Activated CD4-positive, alpha-beta memory T cell treated with anti-CD3 and anti-CD28 coated beads, Interleukin-2, amount 10 ng/mL, durations not matched to agents 7 days and 5 days (primary cell): ENCODE results near the gene IMMP2L. TPM values are rescaled to one million over a fixed set of nuclear protein-coding genes. Genes with fewer than 3 reads are reported as not detected.

Source experiments
- CTCF ChIA-PET: fragments of 350-600 bp; sonication (Branson Sonifier 250); formaldehyde crosslinking; loops from one replicate; lab custom pipeline; 2021; ENCODE audit warnings: antibody characterized with exemption, inconsistent platforms; lab: Charles Lee
- POLR2A ChIA-PET: fragments of 350-600 bp; sonication (Branson Sonifier 250); formaldehyde crosslinking; loops from one replicate; lab custom pipeline; 2021; ENCODE audit warnings: antibody characterized with exemption; lab: Charles Lee
- DNase-seq: peaks from one replicate; pipeline ENCODE4 v3.0.0-alpha.2; 2020
- H3K27ac Mint-ChIP-seq: one replicate; pipeline ENCODE4 v1.8.0; 2021; ENCODE audit warnings: mild to moderate bottlenecking, mixed read lengths
- H3K27me3 Mint-ChIP-seq: one replicate; pipeline ENCODE4 v1.8.0; 2021; ENCODE audit warnings: mixed read lengths
- H3K36me3 Mint-ChIP-seq: one replicate; pipeline ENCODE4 v1.8.0; 2021; ENCODE audit warnings: low read depth, mixed read lengths
- H3K4me1 Mint-ChIP-seq: one replicate; pipeline ENCODE4 v1.8.0; 2021; ENCODE audit warnings: mixed read lengths
- H3K4me3 Mint-ChIP-seq: one replicate; pipeline ENCODE4 v1.8.0; 2021; ENCODE audit warnings: mild to moderate bottlenecking, mixed read lengths
- H3K9me3 Mint-ChIP-seq: one replicate; pipeline ENCODE4 v1.8.0; 2021; ENCODE audit warnings: mixed read lengths
- total RNA-seq, 2 experiments: library from RNA; stranded (reverse); gene quantifications; one replicate each; pipeline ENCODE4 v1.2.3, GENCODE V29; 2021

Gene IMMP2L
- total RNA-seq, 2 experiments from 2014 or later: 5.9 to 7.6 TPM

DNA sequence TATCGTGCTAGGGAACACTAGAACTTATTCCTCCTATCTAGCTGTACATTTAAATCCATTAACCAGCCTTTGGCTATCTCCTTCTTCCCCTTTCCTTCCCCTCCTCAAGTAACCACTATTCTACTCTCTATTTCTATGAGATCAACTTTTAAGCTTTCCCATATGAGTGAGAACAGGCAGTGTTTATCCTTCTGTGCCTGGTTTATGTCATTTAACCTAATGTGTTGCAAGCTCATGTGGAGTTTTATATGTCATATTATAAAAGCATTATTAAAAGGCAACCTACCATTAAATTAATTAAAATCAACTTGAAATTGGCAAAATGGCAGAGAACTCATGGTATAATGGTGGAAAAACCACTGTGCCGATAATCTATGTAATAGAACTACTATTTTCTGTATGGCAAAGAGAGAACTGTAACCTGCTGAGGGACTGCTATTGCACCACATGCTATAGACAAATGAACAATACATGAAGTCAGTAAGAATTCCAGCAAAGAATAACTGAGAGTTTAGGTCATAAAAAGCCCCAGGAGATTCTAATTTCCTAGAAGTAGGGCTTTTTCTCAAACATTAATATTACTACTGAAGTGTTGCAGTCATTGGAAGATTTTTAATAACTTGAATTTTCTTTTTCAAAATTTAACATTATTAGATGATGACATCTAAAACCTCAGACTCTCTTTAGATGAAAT, 389.6 kb downstream of the IMMP2L start:
- DNase-seq: no peak
- Mint-ChIP-seq H3K9me3 (no peaks in the 10 kb centered on the region), H3K36me3 (no peaks in the 10 kb centered on the region), H3K27me3 (no peaks in the 10 kb centered on the region), H3K4me1 (peaks cover 7% of the 10 kb centered on the region), H3K4me3 (no peak overlapping the region), H3K27ac (no peak overlapping the region)
- ChIA-PET POLR2A (no interaction called here), CTCF (no interaction called here)

- POLR2A ChIA-PET: no interaction called here
- no peak for DNase-seq
- Mint-ChIP-seq H3K36me3 (no peaks in the 10 kb centered on the region), H3K4me3 (no peak overlapping the region), H3K27ac (no peak overlapping the region), H3K27me3 (no peaks in the 10 kb centered on the region), H3K9me3 (no peaks in the 10 kb centered on the region), H3K4me1 (no peaks in the 10 kb centered on the region)
- CTCF ChIA-PET: interaction anchor here (0.8 kb wide), 1 partner anchor 89 kb away, joined by 3 read pairs; no protein-coding TSS in a partner anchor
Measured at GRCh38 chr7:111168182-111168581, 394.1 kb downstream of the IMMP2L start.

DNA sequence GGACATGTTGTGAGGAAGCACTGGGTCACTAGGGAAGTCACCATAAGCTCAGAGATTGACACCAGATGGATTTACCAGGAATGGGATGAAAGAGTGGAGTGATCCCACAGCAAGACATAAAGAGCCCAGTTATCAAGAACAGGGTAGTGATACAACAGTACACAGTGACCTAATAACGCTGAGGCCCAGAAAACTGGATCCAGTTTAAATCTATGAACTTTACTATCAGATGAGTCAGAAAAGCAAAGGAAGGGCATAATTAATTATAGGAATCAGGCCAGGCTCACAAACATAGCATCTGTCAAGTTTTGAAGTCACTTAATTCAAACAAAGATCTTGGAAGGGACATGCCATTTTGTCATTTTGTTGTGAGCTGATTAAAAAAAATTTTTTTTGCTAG, 397.9 kb downstream of the IMMP2L start:
- no peak overlapping the region for H3K27ac Mint-ChIP-seq
- H3K36me3 Mint-ChIP-seq: no peaks in the 10 kb centered on the region
- no peaks in the 10 kb centered on the region for H3K27me3 Mint-ChIP-seq
- ChIA-PET POLR2A (no interaction called here), CTCF (no interaction called here)
- H3K9me3 Mint-ChIP-seq: no peaks in the 10 kb centered on the region
- no peak for DNase-seq
- no peak overlapping the region for H3K4me3 Mint-ChIP-seq
- no peaks in the 10 kb centered on the region for H3K4me1 Mint-ChIP-seq

GRCh38 chr7:111162692-111163091, 399.6 kb downstream of the IMMP2L start:
- Mint-ChIP-seq H3K4me1 (no peaks in the 10 kb centered on the region), H3K4me3 (no peak overlapping the region), H3K27ac (no peak overlapping the region), H3K27me3 (no peaks in the 10 kb centered on the region), H3K36me3 (no peaks in the 10 kb centered on the region), H3K9me3 (no peaks in the 10 kb centered on the region)
- POLR2A ChIA-PET: interaction anchor here (1.5 kb wide), 1 partner anchor 9 kb away, joined by 3 read pairs; no protein-coding TSS in a partner anchor
- no peak for DNase-seq
- CTCF ChIA-PET: no interaction called here

GRCh38 chr7:111160297-111160696, 402.0 kb downstream of the IMMP2L start:
- no peaks in the 10 kb centered on the region for H3K4me1 Mint-ChIP-seq
- H3K4me3 Mint-ChIP-seq: no peak overlapping the region
- no peak overlapping the region for H3K27ac Mint-ChIP-seq
- no peaks in the 10 kb centered on the region for H3K9me3 Mint-ChIP-seq
- H3K27me3 Mint-ChIP-seq: no peaks in the 10 kb centered on the region
- ChIA-PET POLR2A (no interaction called here), CTCF (no interaction called here)
- DNase-seq: no peak
- no peaks in the 10 kb centered on the region for H3K36me3 Mint-ChIP-seq

DNA sequence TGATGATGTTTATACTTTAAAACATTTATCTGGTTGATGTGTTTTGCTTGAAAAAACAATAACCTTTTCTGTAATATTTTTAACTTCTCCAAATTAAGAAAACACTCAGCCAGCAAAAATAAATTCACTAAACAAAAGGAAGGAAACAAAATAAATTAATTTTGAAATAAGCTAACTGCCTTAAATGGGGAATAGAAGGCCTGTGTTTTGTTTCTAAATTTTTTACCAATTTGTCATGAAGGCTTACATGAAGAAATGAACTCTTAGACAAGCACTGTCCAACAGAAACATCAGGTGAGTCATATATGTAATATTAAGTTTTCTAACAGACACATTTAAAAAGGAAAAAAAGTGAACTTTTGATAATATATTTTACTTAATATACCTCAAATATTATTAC, 402.9 kb downstream of the IMMP2L start:
- ChIA-PET CTCF (no interaction called here), POLR2A (no interaction called here)
- Mint-ChIP-seq H3K4me3 (no peak overlapping the region), H3K9me3 (no peaks in the 10 kb centered on the region), H3K27me3 (no peaks in the 10 kb centered on the region), H3K36me3 (no peaks in the 10 kb centered on the region), H3K27ac (no peak overlapping the region), H3K4me1 (no peaks in the 10 kb centered on the region)
- no peak for DNase-seq

- CTCF ChIA-PET: no interaction called here
- H3K4me3 Mint-ChIP-seq: no peak overlapping the region
- H3K9me3 Mint-ChIP-seq: no peaks in the 10 kb centered on the region
- H3K4me1 Mint-ChIP-seq: no peaks in the 10 kb centered on the region
- no peaks in the 10 kb centered on the region for H3K36me3 Mint-ChIP-seq
- H3K27ac Mint-ChIP-seq: no peak overlapping the region
- no peaks in the 10 kb centered on the region for H3K27me3 Mint-ChIP-seq
- no peak for DNase-seq
- POLR2A ChIA-PET: no interaction called here
Measured at GRCh38 chr7:111150709-111151108, 411.6 kb downstream of the IMMP2L start.

DNA sequence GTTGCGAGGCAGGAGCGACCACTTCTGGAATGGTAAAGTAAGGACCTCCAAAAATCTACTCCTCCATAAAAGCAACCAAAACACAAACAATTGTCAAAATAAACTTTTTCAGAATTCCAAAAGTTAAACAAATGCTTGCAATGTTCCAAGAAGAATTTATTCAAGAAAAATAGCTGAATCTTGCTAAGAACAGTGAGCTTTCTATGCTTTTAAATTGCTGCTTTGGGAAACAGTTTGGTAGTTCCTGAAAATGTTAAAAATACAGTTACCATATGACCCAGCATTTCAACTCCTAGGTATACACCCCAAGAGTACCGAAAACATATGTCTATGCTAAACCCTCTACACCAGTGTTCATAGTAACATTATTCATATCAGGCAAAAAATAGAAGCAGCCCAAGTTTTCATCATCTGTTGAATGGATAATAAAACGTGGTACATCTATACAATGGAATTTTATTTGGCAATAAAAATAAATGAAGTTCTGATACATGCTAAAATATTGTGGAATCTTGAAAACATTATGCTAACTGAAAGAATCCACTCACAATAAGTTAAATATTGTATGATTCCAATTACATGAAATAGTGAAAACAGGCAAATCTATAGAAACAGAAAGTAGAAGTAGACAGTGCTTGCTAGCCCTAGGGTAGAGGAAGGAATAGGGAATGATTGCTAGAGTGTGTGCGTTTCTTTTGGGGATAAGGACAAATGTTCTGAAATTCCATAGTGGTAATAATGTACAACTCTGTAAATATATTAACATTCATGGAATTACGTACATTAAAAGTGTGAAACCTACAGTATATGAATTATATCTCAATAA, 414.4 kb downstream of the IMMP2L start:
- H3K9me3 Mint-ChIP-seq: no peaks in the 10 kb centered on the region
- H3K4me3 Mint-ChIP-seq: no peak overlapping the region
- ChIA-PET CTCF (interaction anchor here (1.0 kb wide), 1 partner anchor 9 kb away, joined by 3 read pairs; no protein-coding TSS in a partner anchor), POLR2A (no interaction called here)
- no peaks in the 10 kb centered on the region for H3K27me3 Mint-ChIP-seq
- DNase-seq: no peak
- no peaks in the 10 kb centered on the region for H3K36me3 Mint-ChIP-seq
- H3K4me1 Mint-ChIP-seq: no peaks in the 10 kb centered on the region
- no peak overlapping the region for H3K27ac Mint-ChIP-seq

- H3K36me3 Mint-ChIP-seq: no peaks in the 10 kb centered on the region
- DNase-seq: no peak
- ChIA-PET POLR2A (no interaction called here), CTCF (no interaction called here)
- H3K27me3 Mint-ChIP-seq: no peaks in the 10 kb centered on the region
- no peaks in the 10 kb centered on the region for H3K9me3 Mint-ChIP-seq
- H3K27ac Mint-ChIP-seq: no peak overlapping the region
- no peak overlapping the region for H3K4me3 Mint-ChIP-seq
- no peaks in the 10 kb centered on the region for H3K4me1 Mint-ChIP-seq
Measured at GRCh38 chr7:111146136-111146535, 416.2 kb downstream of the IMMP2L start.

GRCh38 chr7:111145472-111145871, 416.8 kb downstream of the IMMP2L start:
- Mint-ChIP-seq H3K27me3 (no peaks in the 10 kb centered on the region), H3K36me3 (no peaks in the 10 kb centered on the region), H3K4me3 (no peak overlapping the region), H3K4me1 (no peaks in the 10 kb centered on the region), H3K9me3 (no peaks in the 10 kb centered on the region), H3K27ac (no peak overlapping the region)
- ChIA-PET POLR2A (no interaction called here), CTCF (no interaction called here)
- no peak for DNase-seq

DNA sequence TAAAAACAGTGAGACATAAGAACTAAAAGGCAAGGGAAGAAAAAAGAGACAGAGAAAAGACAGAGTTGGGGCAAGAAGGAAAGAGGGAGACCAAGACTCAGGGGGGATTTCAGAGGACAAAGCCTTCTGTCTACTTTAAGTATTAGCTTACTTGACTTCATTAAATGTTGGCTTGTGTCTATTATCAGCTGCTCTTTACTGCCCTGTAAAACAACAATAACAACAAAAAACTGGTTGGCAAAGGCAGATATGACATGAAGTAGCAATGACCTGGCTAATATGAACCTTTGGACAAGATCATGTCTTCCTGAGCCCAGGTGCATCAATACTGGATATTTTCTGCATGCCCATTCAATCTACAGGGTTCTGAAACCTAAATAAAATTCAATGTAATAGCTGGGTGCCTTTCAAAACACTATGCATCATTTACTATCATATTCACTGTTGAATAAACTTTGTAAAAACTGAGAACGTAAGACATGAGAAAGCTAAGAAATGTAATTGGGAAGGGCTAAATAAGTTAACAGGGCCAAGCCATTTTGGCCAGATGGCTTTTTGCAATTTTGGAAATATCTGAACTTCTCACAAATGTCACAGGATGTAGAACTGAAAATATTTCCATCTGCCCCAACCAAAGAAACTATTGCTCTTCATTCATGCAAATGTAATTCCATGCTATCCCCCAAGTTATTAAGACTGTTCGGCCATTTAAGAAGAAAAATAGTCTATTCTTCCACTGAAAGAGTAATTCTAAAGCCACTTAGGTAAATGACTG, 422.0 kb downstream of the IMMP2L start:
- DNase-seq: no peak
- Mint-ChIP-seq H3K27me3 (no peaks in the 10 kb centered on the region), H3K4me3 (no peak overlapping the region), H3K27ac (no peak overlapping the region), H3K4me1 (peaks cover 20% of the 10 kb centered on the region), H3K36me3 (no peaks in the 10 kb centered on the region), H3K9me3 (no peaks in the 10 kb centered on the region)
- POLR2A ChIA-PET: no interaction called here
- CTCF ChIA-PET: no interaction called here

DNA sequence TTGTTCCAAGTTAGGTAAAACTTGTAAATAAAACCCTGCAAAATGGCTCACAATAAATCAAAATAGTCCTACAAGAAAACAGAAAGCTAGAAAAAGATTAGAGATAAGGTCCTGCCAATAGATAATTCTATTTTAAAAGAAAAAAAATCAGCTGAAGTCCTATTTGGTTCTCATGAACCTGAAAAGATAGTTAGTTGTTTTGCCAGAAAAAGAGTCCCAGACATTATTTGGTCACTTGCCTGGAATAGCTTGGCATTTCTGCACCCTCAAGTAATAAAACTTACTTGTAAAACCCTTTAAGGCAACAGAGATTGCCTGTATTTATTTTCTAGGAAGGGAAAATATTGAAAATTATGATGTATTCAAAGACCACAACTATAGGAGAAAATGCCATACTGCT, 423.7 kb downstream of the IMMP2L start:
- Mint-ChIP-seq H3K27ac (peak overlapping the region; percentile 81), H3K27me3 (no peaks in the 10 kb centered on the region), H3K4me3 (no peak overlapping the region), H3K4me1 (peaks cover 20% of the 10 kb centered on the region), H3K9me3 (no peaks in the 10 kb centered on the region), H3K36me3 (no peaks in the 10 kb centered on the region)
- ChIA-PET POLR2A (interaction anchor here (0.6 to 2.4 kb wide), 3 partner anchors 48 to 151 kb away, joined by 3 to 6 read pairs (median 5); partner anchors contain the start of gene LRRN3), CTCF (interaction anchor here (1.0 to 1.1 kb wide), 2 partner anchors 9 to 40 kb away, joined by 3 to 8 read pairs; no protein-coding TSS in a partner anchor)
- no peak for DNase-seq

DNA sequence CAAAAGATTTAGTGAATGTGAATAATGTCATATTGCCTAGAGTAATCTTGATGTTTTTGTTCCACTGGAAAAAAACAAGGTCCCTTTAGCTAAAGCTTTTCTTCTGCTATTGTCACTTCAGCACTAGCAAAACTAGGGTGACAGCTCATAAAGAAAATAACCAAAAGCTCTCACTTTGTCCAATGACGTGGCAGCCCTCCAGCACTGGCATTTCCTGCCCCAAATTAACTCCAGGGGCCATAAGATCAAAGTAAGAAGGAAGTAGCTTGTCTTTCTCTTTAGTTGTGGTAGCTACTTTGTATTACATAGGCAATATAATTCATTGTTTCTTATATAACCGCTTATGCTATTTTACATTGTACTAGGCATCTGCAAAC, 424.1 kb downstream of the IMMP2L start:
- no peaks in the 10 kb centered on the region for H3K36me3 Mint-ChIP-seq
- H3K9me3 Mint-ChIP-seq: no peaks in the 10 kb centered on the region
- no peaks in the 10 kb centered on the region for H3K27me3 Mint-ChIP-seq
- H3K4me3 Mint-ChIP-seq: peak overlapping the region; percentile 23
- peak overlapping the region; percentile 81 for H3K27ac Mint-ChIP-seq
- ChIA-PET CTCF (interaction anchor here (0.8 to 1.1 kb wide), 3 partner anchors 9 to 48 kb away, joined by 3 to 8 read pairs (median 5); no protein-coding TSS in a partner anchor), POLR2A (interaction anchor here (0.6 to 2.4 kb wide), 5 partner anchors 9 to 150 kb away, joined by 3 to 6 read pairs (median 5); partner anchors contain the start of gene LRRN3)
- peaks cover 20% of the 10 kb centered on the region for H3K4me1 Mint-ChIP-seq
- DNase-seq: peak; percentile 70
